Neural progenitor cell (in vitro differentiated cells): ENCODE data around the gene JAKMIP2. TPM values are rescaled to one million over a fixed set of nuclear protein-coding genes. Genes with fewer than 3 reads are reported as not detected.

ENCODE experiments used
- DNase-seq: peaks from one replicate; pipeline ENCODE4 v3.0.0-alpha.2; 2016; ENCODE audit warnings: low spot score
- H2AFZ ChIP-seq: fragments of 200-600 bp; sonication (generic); replicated peaks from 2 replicates; pipeline ENCODE4 v1.6.1; 2016; ENCODE audit warnings: antibody characterized with exemption
- H3F3A ChIP-seq: fragments of 200-600 bp; sonication (generic); 2 replicates; pipeline ENCODE4 v1.6.1; 2016; ENCODE audit warnings: antibody characterized with exemption, low read depth
- H3K27ac ChIP-seq: fragments of 200-600 bp; sonication (generic); 2 replicates; pipeline ENCODE4 v1.5.1; 2016; ENCODE audit warnings: mild to moderate bottlenecking
- H3K27me3 ChIP-seq: fragments of 200-600 bp; sonication (generic); 2 replicates; pipeline ENCODE4 v1.6.1; 2016; ENCODE audit warnings: mild to moderate bottlenecking, moderate library complexity
- H3K36me3 ChIP-seq: fragments of 200-600 bp; sonication (generic); 2 replicates; pipeline ENCODE4 v1.5.1; 2016
- H3K4me1 ChIP-seq: fragments of 200-600 bp; sonication (generic); 2 replicates; pipeline ENCODE4 v1.6.1; 2016; ENCODE audit warnings: mixed run types
- H3K4me2 ChIP-seq: fragments of 200-600 bp; sonication (generic); 2 replicates; pipeline ENCODE4 v1.6.1; 2016
- H3K4me3 ChIP-seq: fragments of 200-600 bp; sonication (generic); 2 replicates; pipeline ENCODE4 v1.5.1; 2016
- H3K79me2 ChIP-seq: fragments of 200-600 bp; sonication (generic); 2 replicates; pipeline ENCODE4 v1.6.1; 2016; ENCODE audit warnings: low read depth
- H3K9ac ChIP-seq: fragments of 200-600 bp; sonication (generic); 2 replicates; pipeline ENCODE4 v1.6.1; 2016
- H3K9me3 ChIP-seq: fragments of 200-600 bp; sonication (generic); 2 replicates; pipeline ENCODE4 v1.5.1; 2016; ENCODE audit warnings: low read depth
- H4K20me1 ChIP-seq: fragments of 200-600 bp; sonication (generic); 2 replicates; pipeline ENCODE4 v1.6.1; 2016; ENCODE audit warnings: low read depth
- H3K27ac Mint-ChIP-seq: 3 replicates; pipeline ENCODE4 v1.8.0; 2021; ENCODE audit warnings: mixed read lengths
- H3K27me3 Mint-ChIP-seq: 2 replicates; pipeline ENCODE4 v1.8.0; 2022; ENCODE audit warnings: low read depth, mild to moderate bottlenecking, inconsistent platforms, moderate library complexity, mixed read lengths; ENCODE audit not compliant: insufficient read depth
- H3K36me3 Mint-ChIP-seq: 3 replicates; pipeline ENCODE4 v1.8.0; 2021; ENCODE audit warnings: mixed read lengths
- H3K4me1 Mint-ChIP-seq: 3 replicates; pipeline ENCODE4 v1.8.0; 2021; ENCODE audit warnings: mixed read lengths
- H3K4me3 Mint-ChIP-seq: 3 replicates; pipeline ENCODE4 v1.8.0; 2021; ENCODE audit warnings: mild to moderate bottlenecking, moderate library complexity, mixed read lengths
- H3K9me3 Mint-ChIP-seq: 3 replicates; pipeline ENCODE4 v1.8.0; 2020; ENCODE audit warnings: mixed read lengths
- EZH2 ChIP-seq: fragments of 200-600 bp; sonication (generic); IDR thresholded peaks from 2 replicates; pipeline ENCODE4 v1.6.1; 2017; ENCODE audit warnings: antibody characterized with exemption, mild to moderate bottlenecking, moderate library complexity
- EZH2phosphoT487 ChIP-seq: fragments of 200-600 bp; sonication (generic); IDR thresholded peaks from 2 replicates; pipeline ENCODE4 v1.6.1; 2017; ENCODE audit warnings: antibody characterized with exemption
- total RNA-seq: library from RNA; depleted of rRNA; stranded (reverse); fragments of >200 nt; gene quantifications from 2 replicates; pipeline ENCODE4 v1.2.3, GENCODE V29; 2015; ENCODE audit warnings: low replicate concordance
- TF ChIP-seq, protein P1 (sequence below): fragments of 200-600 bp; sonication (generic); IDR thresholded peaks from 2 replicates; pipeline ENCODE4 v1.5.1; 2017; ENCODE audit warnings: antibody characterized with exemption, mild to moderate bottlenecking

The JAKMIP2 gene
- total RNA-seq, 1 donor from 2014 or later = 8.2 TPM

DNA sequence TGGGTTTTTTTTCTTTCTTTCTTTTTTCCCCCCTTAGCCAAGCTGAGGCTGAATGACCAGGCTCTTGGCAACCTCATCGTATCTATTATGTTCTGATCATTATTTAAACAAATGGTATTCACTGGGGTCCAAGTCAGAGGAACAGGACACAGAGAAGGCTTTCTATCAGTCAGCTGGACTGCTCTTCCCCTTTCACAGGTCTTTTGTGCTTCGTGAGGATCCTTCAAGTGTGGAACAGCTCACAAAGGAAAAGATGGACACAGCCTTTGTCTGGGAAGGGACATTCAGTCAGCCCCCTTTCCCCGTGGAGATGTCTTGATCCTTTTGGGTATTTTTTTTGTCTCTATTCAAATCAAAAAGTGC, 218.4 kb downstream of the JAKMIP2 start:
- Histone ChIP-seq H3K4me1 (peaks cover 81% of the 10 kb centered on the region), H3K79me2 (peaks cover 94% of the 10 kb centered on the region), H3K27me3 (no peaks in the 10 kb centered on the region), H3K4me3 (no peak overlapping the region), H3K9me3 (no peaks in the 10 kb centered on the region), H3K27ac (peak overlapping the region; percentile 86), H2AFZ (no peak overlapping the region), H3F3A (peaks cover 93% of the 10 kb centered on the region), H4K20me1 (no peaks in the 10 kb centered on the region), H3K36me3 (no peaks in the 10 kb centered on the region), H3K4me2 (peak overlapping the region; percentile 39), H3K9ac (no peak overlapping the region)
- peak overlapping the region; percentile 57 for H3K4me3 Mint-ChIP-seq
- no peak for TF ChIP-seq EZH2
- TF ChIP-seq, protein P1, sequence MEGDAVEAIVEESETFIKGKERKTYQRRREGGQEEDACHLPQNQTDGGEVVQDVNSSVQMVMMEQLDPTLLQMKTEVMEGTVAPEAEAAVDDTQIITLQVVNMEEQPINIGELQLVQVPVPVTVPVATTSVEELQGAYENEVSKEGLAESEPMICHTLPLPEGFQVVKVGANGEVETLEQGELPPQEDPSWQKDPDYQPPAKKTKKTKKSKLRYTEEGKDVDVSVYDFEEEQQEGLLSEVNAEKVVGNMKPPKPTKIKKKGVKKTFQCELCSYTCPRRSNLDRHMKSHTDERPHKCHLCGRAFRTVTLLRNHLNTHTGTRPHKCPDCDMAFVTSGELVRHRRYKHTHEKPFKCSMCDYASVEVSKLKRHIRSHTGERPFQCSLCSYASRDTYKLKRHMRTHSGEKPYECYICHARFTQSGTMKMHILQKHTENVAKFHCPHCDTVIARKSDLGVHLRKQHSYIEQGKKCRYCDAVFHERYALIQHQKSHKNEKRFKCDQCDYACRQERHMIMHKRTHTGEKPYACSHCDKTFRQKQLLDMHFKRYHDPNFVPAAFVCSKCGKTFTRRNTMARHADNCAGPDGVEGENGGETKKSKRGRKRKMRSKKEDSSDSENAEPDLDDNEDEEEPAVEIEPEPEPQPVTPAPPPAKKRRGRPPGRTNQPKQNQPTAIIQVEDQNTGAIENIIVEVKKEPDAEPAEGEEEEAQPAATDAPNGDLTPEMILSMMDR = no peak
- no peak for TF ChIP-seq EZH2phosphoT487
- H3K27me3 Mint-ChIP-seq = peaks cover 4% of the 10 kb centered on the region
- peaks cover 76% of the 10 kb centered on the region for H3K4me1 Mint-ChIP-seq
- no peaks in the 10 kb centered on the region for H3K9me3 Mint-ChIP-seq
- H3K27ac Mint-ChIP-seq = peak overlapping the region; percentile 91
- H3K36me3 Mint-ChIP-seq = peaks cover 4% of the 10 kb centered on the region
- DNase-seq = peak; percentile 39

DNA sequence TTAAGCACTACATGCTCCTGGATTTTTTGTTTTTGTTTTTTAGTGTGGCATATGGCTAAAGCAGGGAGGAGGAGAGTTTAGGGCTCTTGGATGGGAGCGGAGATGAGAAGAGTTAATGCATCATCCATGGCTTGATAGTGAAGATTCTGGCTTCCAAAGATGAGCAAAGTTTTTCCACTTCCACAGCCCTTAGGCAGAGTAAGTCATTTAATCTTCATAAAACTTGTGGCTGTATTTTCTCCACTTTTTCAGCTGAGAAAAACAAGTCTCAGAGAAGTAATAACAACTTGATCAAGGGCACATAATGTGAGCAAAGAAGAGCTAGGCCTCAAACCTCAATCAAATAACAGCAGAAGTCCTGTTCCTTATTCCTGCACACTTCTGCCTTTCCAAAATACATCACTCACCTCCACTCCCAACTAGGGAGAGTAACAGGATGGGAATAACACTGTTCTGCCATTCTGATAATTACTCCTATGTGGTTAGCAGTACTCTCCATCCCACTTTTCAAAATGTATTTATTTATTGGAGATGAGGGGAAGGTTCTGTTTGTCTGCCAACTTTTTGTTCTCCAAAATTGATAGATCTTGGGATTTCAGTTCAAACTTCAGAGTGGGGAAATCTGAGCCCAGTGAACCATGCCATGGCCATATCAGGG, 218.9 kb downstream of the JAKMIP2 start:
- Mint-ChIP-seq H3K4me3 (peak overlapping the region; percentile 57), H3K9me3 (no peaks in the 10 kb centered on the region), H3K27me3 (peaks cover 6% of the 10 kb centered on the region), H3K36me3 (peaks cover 4% of the 10 kb centered on the region), H3K4me1 (peaks cover 77% of the 10 kb centered on the region), H3K27ac (peak overlapping the region; percentile 91)
- no peak for DNase-seq
- Histone ChIP-seq H3F3A (peaks cover 93% of the 10 kb centered on the region), H3K4me3 (no peak overlapping the region), H4K20me1 (no peaks in the 10 kb centered on the region), H3K9me3 (no peaks in the 10 kb centered on the region), H3K4me2 (peak overlapping the region; percentile 39), H3K79me2 (peaks cover 94% of the 10 kb centered on the region), H3K27me3 (no peaks in the 10 kb centered on the region), H3K36me3 (no peaks in the 10 kb centered on the region), H3K9ac (no peak overlapping the region), H2AFZ (no peak overlapping the region), H3K4me1 (peaks cover 81% of the 10 kb centered on the region), H3K27ac (peak overlapping the region; percentile 86)
- TF ChIP-seq, protein P1 = no peak
- TF ChIP-seq EZH2 = no peak
- no peak for TF ChIP-seq EZH2phosphoT487

DNA sequence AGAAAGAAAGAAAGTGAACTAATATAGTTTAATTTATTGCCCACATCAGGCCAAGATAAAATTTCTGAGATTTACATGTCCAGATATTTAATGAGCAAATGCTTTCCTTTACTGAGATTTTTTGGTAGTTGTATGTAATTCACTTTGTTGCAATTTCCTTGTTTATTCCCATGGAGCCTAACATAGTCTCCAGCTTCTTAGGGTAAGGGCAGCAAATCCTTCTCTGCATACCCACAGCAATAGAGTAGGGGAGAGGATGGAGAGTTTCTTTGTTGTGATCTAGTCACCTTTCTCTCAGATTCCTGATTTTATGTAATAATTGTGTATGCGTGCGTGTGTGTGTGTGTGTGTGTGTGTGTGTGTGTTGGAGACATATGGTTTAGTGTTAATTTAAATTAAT, 221.1 kb downstream of the JAKMIP2 start:
- Mint-ChIP-seq H3K27ac (peak overlapping the region; percentile 87), H3K36me3 (peaks cover 4% of the 10 kb centered on the region), H3K27me3 (peaks cover 3% of the 10 kb centered on the region), H3K4me3 (peak overlapping the region; percentile 69), H3K9me3 (no peaks in the 10 kb centered on the region), H3K4me1 (peaks cover 69% of the 10 kb centered on the region)
- no peak overlapping the region for H2AFZ ChIP-seq
- H3F3A ChIP-seq = peaks cover 81% of the 10 kb centered on the region
- peak overlapping the region; percentile 50 for H3K4me3 ChIP-seq
- H3K4me2 ChIP-seq = peak overlapping the region; percentile 87
- peaks cover 73% of the 10 kb centered on the region for H3K4me1 ChIP-seq
- peaks cover 90% of the 10 kb centered on the region for H3K79me2 ChIP-seq
- H3K27me3 ChIP-seq = no peaks in the 10 kb centered on the region
- no peaks in the 10 kb centered on the region for H3K9me3 ChIP-seq
- no peak overlapping the region for H3K9ac ChIP-seq
- H3K36me3 ChIP-seq = no peaks in the 10 kb centered on the region
- peak; percentile 28 for DNase-seq
- peak overlapping the region; percentile 98 for H3K27ac ChIP-seq
- TF ChIP-seq EZH2 = no peak
- TF ChIP-seq EZH2phosphoT487 = no peak
- TF ChIP-seq, protein P1 = no peak
- no peaks in the 10 kb centered on the region for H4K20me1 ChIP-seq
